Peyer's patch (tissue), 4 donors: Measurements from ENCODE around the gene GYPB. TPM values are rescaled to one million over a fixed set of nuclear protein-coding genes. Genes with fewer than 3 reads are reported as not detected.
A peak's percentile ranks its signal among the peaks of the same experiment; 100 is the strongest.
"Not testable (repeated sequence)": the region's sequence is repeated elsewhere in the genome, so short reads cannot be mapped to it uniquely, and the experiment has no call there.

ENCODE experiments used
- DNase-seq, 3 donors: peaks; one replicate each; pipeline ENCODE4 v3.0.0-alpha.2; 2017 to 2019
- H3K27ac ChIP-seq, 4 donors: fragments of 200-600 bp; sonication (generic); one replicate each; pipeline ENCODE4 v1.5.1; 2016 to 2019
- H3K27me3 ChIP-seq, 2 donors: fragments of 200-600 bp; sonication (generic); one replicate each; pipeline ENCODE4 v1.5.1; 2019
- H3K36me3 ChIP-seq, 3 donors: fragments of 200-600 bp; sonication (generic); one replicate each; pipeline ENCODE4 v1.5.1; 2016 to 2019
- H3K4me1 ChIP-seq, 4 donors: fragments of 200-600 bp; sonication (generic); one replicate each; pipeline ENCODE4 v1.5.1; 2016 to 2019
- H3K4me3 ChIP-seq, 4 donors: fragments of 200-600 bp; sonication (generic); 1 replicate in 3 of 4; 2 replicates in 1 of 4; pipeline ENCODE4 v1.5.1; 2016 to 2019; ENCODE audit warnings: mild to moderate bottlenecking in 1 of 4
- H3K9me3 ChIP-seq, 4 donors: fragments of 200-600 bp; sonication (generic); one replicate each; pipeline ENCODE4 v1.5.1; 2016 to 2019; ENCODE audit warnings: mild to moderate bottlenecking in 1 of 4
- POLR2A ChIP-seq, 2 donors: fragments of 450-650 bp; IDR thresholded peaks; one replicate each; pipeline ENCODE4 v1.5.1; 2017; ENCODE audit warnings: antibody characterized with exemption in 2 of 2, mild to moderate bottlenecking in 2 of 2, moderate library complexity in 2 of 2
- total RNA-seq, 4 donors: library from RNA; depleted of rRNA; stranded (reverse); fragments of >200 nt; gene quantifications; one replicate each; pipeline ENCODE4 v1.1.0, GENCODE V29; 2016
- TF ChIP-seq, protein P1 (sequence below), 6 experiments: fragments of 450-650 bp in 4 of 6; fragments of 200-600 bp in 2 of 6; sonication (generic) in 1 of 6; IDR thresholded peaks; one replicate each; pipeline ENCODE4 v1.5.1; 2017 to 2019; ENCODE audit warnings: antibody characterized with exemption in 6 of 6, mild to moderate bottlenecking in 3 of 6, moderate library complexity in 1 of 6

GYPB gene
- total RNA-seq, 4 donors from 2014 or later = not detected

DNA sequence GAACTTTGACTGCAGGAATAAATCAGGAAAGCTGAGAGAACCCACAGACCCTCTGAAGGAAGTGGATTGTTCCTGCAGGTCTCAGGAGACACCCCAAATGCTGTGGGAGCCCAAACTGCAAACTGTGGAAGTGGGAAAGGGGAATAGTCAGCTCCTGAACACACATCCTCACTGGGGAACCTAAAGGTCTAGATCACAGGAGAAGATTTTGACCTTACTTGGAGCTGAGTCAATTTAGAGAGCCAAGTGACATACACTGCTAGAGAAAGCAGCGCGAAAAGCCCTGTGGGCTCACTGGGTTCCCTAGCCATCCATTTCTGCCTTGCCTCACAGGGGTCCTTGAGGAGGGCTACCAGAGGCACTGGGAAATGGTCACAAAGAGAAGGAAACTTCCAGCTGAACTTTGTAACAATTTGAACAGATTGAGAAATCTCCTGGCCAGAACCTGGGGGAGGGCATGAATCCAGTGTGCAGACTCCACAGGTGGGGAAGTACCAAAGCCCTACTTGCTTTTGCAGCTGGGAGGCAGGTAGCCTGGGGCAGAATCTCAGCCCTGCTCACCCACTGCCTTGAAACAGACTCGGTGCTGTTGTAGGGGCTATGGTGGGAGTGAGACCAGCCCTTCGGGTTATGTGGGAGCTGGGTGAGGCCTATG is 5.3 kb upstream of the GYPB start:
- H3K4me1 ChIP-seq, H3K9me3 ChIP-seq, H3K4me3 ChIP-seq, DNase-seq, H3K27ac ChIP-seq, H3K36me3 ChIP-seq, H3K27me3 ChIP-seq: not testable (repeated sequence)

GRCh38 chr4:144022772-144023400 is 3.7 kb upstream of the GYPB start:
- not testable (repeated sequence) for H3K4me3 ChIP-seq, H3K9me3 ChIP-seq, H3K27ac ChIP-seq, H3K27me3 ChIP-seq, H3K4me1 ChIP-seq, H3K36me3 ChIP-seq, DNase-seq

DNA sequence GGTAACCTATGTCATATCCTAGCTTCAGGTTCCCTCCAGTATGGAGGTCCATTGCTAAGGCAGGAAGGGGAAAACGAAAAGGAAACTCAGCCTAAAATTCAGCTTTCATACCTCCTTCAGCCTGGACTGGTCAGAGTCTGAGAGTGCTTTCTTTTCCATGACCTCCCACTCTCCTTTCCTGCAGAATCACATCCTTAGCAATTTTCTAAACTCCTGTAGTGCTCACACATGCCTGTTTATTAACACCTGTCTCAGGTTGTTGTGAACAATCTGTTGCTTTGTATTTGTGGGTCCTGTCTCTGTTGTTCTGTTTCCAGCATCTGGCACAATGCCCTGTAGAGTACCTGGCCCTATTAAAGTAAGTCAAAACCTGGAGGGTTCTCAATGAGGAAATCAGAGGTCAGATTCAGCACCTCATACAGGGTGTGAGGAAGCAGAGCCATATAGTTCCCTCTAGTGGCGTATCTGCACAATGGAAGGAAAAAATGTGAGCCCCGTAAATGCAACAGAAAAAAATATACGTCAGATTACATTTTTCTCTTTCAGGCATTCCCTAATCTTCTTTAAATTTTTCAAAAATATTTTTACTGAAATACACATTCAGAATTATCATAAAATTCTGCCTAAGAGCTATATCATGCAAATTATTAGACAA is 2.3 kb upstream of the GYPB start:
- H3K27me3 ChIP-seq, DNase-seq, H3K36me3 ChIP-seq, H3K4me1 ChIP-seq, H3K4me3 ChIP-seq, H3K27ac ChIP-seq, H3K9me3 ChIP-seq: not testable (repeated sequence)
- TF ChIP-seq, protein P1, sequence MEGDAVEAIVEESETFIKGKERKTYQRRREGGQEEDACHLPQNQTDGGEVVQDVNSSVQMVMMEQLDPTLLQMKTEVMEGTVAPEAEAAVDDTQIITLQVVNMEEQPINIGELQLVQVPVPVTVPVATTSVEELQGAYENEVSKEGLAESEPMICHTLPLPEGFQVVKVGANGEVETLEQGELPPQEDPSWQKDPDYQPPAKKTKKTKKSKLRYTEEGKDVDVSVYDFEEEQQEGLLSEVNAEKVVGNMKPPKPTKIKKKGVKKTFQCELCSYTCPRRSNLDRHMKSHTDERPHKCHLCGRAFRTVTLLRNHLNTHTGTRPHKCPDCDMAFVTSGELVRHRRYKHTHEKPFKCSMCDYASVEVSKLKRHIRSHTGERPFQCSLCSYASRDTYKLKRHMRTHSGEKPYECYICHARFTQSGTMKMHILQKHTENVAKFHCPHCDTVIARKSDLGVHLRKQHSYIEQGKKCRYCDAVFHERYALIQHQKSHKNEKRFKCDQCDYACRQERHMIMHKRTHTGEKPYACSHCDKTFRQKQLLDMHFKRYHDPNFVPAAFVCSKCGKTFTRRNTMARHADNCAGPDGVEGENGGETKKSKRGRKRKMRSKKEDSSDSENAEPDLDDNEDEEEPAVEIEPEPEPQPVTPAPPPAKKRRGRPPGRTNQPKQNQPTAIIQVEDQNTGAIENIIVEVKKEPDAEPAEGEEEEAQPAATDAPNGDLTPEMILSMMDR (IDR thresholded peaks at IDR 0.05) = peak in 4 of 6 experiments; percentile 22 to 48 (median 30)

DNA sequence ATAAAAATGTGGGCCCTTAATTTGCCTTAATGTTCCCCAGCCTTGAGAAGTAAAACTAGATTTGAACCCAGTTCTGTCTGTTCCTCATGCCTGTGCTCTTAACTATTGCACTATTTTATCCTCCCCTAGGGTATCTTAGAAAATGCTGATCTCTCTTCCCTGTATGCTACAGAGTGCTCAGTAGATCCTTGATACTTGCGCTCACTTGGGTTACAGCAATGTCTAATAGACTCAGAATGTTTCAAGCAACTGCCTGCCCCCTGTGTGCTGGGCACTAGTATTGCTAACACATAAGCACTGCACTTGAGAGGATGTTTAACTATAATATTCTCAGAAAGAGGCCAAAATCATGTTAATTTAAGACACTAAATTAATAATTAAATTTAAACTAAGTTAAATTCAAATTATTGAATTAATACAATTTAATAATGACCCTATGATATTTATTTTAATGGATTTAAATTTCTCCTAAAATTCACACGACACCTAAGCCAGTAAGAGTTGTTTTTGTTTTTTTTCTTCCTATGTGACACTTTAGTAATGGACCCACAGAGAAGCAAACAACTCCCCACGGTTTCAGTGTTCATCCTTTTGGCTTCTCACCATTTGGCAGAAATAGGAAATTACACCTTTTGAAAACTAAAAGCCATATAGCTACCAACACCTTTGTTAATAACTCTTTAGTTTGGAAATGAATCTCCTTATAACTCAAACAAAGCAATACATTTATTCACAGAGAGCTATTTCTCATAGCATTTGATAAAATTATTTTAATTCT is 768 bp downstream of the GYPB start:
- not testable (repeated sequence) for H3K27me3 ChIP-seq, H3K36me3 ChIP-seq, H3K9me3 ChIP-seq, H3K4me3 ChIP-seq, DNase-seq, H3K4me1 ChIP-seq, H3K27ac ChIP-seq

DNA sequence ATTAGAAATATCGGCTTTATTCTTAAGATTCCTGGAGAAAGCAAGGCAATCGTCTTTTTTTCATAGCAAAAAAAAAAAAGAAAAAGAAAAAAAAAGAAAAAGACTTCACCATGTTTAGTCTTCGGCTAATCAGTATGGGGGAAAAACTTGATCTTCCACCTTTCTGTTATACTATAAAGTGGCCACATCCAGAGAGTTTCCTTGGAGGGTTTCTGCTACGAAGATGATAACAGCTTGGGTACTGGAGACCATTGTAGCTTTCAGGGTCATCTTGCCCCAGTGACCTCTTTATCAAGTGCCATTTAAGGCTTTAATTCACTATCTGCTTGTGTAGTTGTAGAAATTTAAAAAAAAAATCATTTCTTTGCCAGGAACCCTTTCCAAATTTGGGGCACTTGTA is 1.9 kb downstream of the GYPB start:
- not testable (repeated sequence) for H3K36me3 ChIP-seq, H3K27ac ChIP-seq, H3K27me3 ChIP-seq, H3K4me3 ChIP-seq, DNase-seq, H3K4me1 ChIP-seq, H3K9me3 ChIP-seq

GRCh38 chr4:144016057-144016605 is 3.0 kb downstream of the GYPB start:
- H3K27ac ChIP-seq, H3K27me3 ChIP-seq, DNase-seq, H3K4me1 ChIP-seq, H3K4me3 ChIP-seq, H3K36me3 ChIP-seq, H3K9me3 ChIP-seq: not testable (repeated sequence)

GRCh38 chr4:144014808-144015207 is 4.4 kb downstream of the GYPB start:
- no peaks in the 10 kb centered on the region for H3K27me3 ChIP-seq
- TF ChIP-seq, protein P1 (IDR thresholded peaks at IDR 0.05) = no peak
- no peak for TF ChIP-seq POLR2A (IDR thresholded peaks at IDR 0.05)
- no peak for DNase-seq
- H3K36me3 ChIP-seq = no peaks in the 10 kb centered on the region
- H3K27ac ChIP-seq = no peak overlapping the region
- no peaks in the 10 kb centered on the region for H3K9me3 ChIP-seq
- H3K4me3 ChIP-seq = no peak overlapping the region
- no peaks in the 10 kb centered on the region for H3K4me1 ChIP-seq

GRCh38 chr4:144008602-144009001 is 10.6 kb downstream of the GYPB start:
- not testable (repeated sequence) for H3K9me3 ChIP-seq, DNase-seq, H3K36me3 ChIP-seq, H3K27me3 ChIP-seq, H3K4me1 ChIP-seq, H3K27ac ChIP-seq, H3K4me3 ChIP-seq

GRCh38 chr4:144007960-144008359 is 11.2 kb downstream of the GYPB start:
- H3K36me3 ChIP-seq, H3K4me1 ChIP-seq, DNase-seq, H3K9me3 ChIP-seq, H3K27ac ChIP-seq, H3K4me3 ChIP-seq, H3K27me3 ChIP-seq: not testable (repeated sequence)

- not testable (repeated sequence) for DNase-seq
These were observed 12.9 kb downstream of the GYPB start for GRCh38 chr4:144006200-144006803.

DNA sequence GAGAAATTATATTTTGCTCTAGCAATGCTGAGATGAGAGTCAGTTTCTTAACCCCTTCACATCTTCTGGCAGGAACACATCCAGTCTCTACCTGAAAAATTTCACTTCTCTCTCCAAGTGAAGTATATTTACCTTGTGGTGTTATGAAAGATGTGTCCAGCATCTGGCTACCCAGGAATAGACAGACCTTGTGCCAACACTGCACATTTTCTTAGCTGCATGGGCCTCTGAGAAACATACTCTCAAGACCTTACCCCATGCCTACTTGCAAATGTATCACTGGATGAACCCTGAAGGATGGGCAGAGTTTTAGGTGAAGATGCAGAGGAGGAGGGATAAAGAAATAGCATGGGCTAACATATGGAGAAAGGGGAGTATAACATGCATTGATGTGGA is 13.6 kb downstream of the GYPB start:
- not testable (repeated sequence) for H3K27me3 ChIP-seq, DNase-seq, H3K27ac ChIP-seq, H3K9me3 ChIP-seq, H3K36me3 ChIP-seq, H3K4me1 ChIP-seq, H3K4me3 ChIP-seq

More at GRCh38 chr4:144006200-144006803, 12.9 kb downstream of the GYPB start:
- not testable (repeated sequence) for H3K9me3 ChIP-seq, H3K27ac ChIP-seq, H3K36me3 ChIP-seq, H3K4me3 ChIP-seq, H3K4me1 ChIP-seq, H3K27me3 ChIP-seq
